OCI-LY7 (cell line): ENCODE data around the gene GON4L.
"Not testable (repeated sequence)": the region's sequence is repeated elsewhere in the genome, so short reads cannot be mapped to it uniquely, and the experiment has no call there.

Source experiments
- EZH2phosphoT487 ChIP-seq: fragments of 200-600 bp; sonication (generic); IDR thresholded peaks from 2 replicates; pipeline ENCODE4 v1.6.1; 2018; ENCODE audit warnings: low read depth, borderline replicate concordance, mild to moderate bottlenecking, mixed run types, antibody characterized with exemption, low read length, moderate library complexity, mixed read lengths
- TF ChIP-seq, protein P1 (sequence below): fragments of 200-600 bp; sonication (generic); conservative IDR thresholded peaks from 2 replicates; pipeline ENCODE4 v1.5.1; 2014; ENCODE audit warnings: mild to moderate bottlenecking, antibody characterized with exemption, low read length, moderate library complexity, mixed read lengths

DNA sequence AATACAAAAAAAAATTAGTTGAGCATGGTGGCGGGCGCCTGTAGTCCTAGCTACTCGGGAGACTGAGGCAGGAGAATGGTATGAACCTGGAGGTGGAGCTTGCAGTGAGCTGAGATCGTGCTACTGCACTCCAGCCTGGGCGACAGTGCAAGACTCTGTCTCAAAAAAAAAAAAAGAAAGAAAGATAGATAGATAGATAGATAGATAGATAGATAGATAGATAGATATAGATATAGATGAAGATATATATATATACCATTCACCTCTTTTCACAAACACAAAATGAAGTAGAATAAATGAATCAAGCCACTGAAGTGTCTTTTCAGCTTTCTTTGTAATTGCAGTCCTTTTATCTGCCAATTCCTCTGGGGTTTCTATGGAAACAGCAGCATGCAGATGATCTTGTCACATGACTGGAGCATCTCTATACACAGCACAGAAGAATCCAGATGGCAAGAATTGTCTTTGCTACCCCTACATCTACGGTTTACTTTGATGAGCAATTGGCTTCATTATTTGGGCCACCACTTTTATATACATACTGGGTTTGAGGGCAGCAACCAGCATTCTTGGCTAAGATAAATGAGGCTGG lies 138.4 kb downstream of the GON4L start:
- TF ChIP-seq, protein P1, sequence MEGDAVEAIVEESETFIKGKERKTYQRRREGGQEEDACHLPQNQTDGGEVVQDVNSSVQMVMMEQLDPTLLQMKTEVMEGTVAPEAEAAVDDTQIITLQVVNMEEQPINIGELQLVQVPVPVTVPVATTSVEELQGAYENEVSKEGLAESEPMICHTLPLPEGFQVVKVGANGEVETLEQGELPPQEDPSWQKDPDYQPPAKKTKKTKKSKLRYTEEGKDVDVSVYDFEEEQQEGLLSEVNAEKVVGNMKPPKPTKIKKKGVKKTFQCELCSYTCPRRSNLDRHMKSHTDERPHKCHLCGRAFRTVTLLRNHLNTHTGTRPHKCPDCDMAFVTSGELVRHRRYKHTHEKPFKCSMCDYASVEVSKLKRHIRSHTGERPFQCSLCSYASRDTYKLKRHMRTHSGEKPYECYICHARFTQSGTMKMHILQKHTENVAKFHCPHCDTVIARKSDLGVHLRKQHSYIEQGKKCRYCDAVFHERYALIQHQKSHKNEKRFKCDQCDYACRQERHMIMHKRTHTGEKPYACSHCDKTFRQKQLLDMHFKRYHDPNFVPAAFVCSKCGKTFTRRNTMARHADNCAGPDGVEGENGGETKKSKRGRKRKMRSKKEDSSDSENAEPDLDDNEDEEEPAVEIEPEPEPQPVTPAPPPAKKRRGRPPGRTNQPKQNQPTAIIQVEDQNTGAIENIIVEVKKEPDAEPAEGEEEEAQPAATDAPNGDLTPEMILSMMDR, result not testable (repeated sequence)
- not testable (repeated sequence) for TF ChIP-seq EZH2phosphoT487
